ENCODE data around the gene KRTAP10-5.

GRCh38 chr21:44585892-44586291, 5.5 kb upstream of the KRTAP10-5 start:
- TF ChIP-seq POLR2AphosphoS5 (IDR thresholded peaks at IDR 0.05; ENCODE audit: low read depth, low read length) (no peak), TAF1 (IDR thresholded peaks at IDR 0.05; ENCODE audit: low read depth, low read length) (no peak), POLR2A (IDR thresholded peaks at IDR 0.05; ENCODE audit: low read depth, low read length) (no peak), PAX5 (IDR thresholded peaks at IDR 0.05; ENCODE audit: insufficient read depth, low read length, severe bottlenecking) (no peak), POU2F2 (IDR thresholded peaks at IDR 0.05; ENCODE audit: low read depth, low read length) (no peak)

All from GM12891 (cell line).